HG02938 (cell line): Measurements from ENCODE around the gene BCR.

ENCODE experiments used
- ATAC-seq: cut with Tn5 transposase; IDR thresholded peaks from one replicate; pipeline ENCODE4 v1.9.1; 2021; ENCODE audit warnings: mild to moderate bottlenecking, moderate library complexity; ENCODE audit not compliant: unreplicated experiment

The BCR gene

GRCh38 chr22:23215294-23216241 lies 35.3 kb downstream of the BCR start:
- no peak for ATAC-seq

GRCh38 chr22:23216461-23217170 lies 36.3 kb downstream of the BCR start:
- ATAC-seq: no peak

GRCh38 chr22:23217171-23218052 lies 37.1 kb downstream of the BCR start:
- ATAC-seq: no peak

GRCh38 chr22:23218053-23218866 lies 38.0 kb downstream of the BCR start:
- no peak for ATAC-seq

- ATAC-seq: no peak
Observed at GRCh38 chr22:23218867-23219251, 38.5 kb downstream of the BCR start.

- ATAC-seq: no peak
Observed at GRCh38 chr22:23219317-23219716, 39.0 kb downstream of the BCR start.

- ATAC-seq: no peak
Observed at GRCh38 chr22:23219822-23220484, 39.6 kb downstream of the BCR start.

GRCh38 chr22:23220485-23221350 lies 40.4 kb downstream of the BCR start:
- no peak for ATAC-seq

GRCh38 chr22:23221351-23221804 lies 41.1 kb downstream of the BCR start:
- ATAC-seq: no peak

GRCh38 chr22:23222033-23222792 lies 41.9 kb downstream of the BCR start:
- ATAC-seq: no peak

GRCh38 chr22:23222793-23223568 lies 42.7 kb downstream of the BCR start:
- no peak for ATAC-seq

- no peak for ATAC-seq
Observed at GRCh38 chr22:23223569-23224317, 43.4 kb downstream of the BCR start.

GRCh38 chr22:23224846-23225245 lies 44.5 kb downstream of the BCR start:
- ATAC-seq: no peak

GRCh38 chr22:23225337-23225723 lies 45.0 kb downstream of the BCR start:
- ATAC-seq: no peak

- no peak for ATAC-seq
Observed at GRCh38 chr22:23225724-23226496, 45.6 kb downstream of the BCR start.

- no peak for ATAC-seq
Observed at GRCh38 chr22:23226497-23226850, 46.2 kb downstream of the BCR start.
